GM12878 (cell line): ENCODE measurements around the gene PRKCZ. TPM values are rescaled to one million over a fixed set of nuclear protein-coding genes. Genes with fewer than 3 reads are reported as not detected.

ENCODE experiments used
- ATAC-seq: fragments of 200-7000 bp; cut with Tn5 transposase; 3 replicates; pipeline ENCODE4 v1.9.1; 2020; ENCODE audit warnings: mild to moderate bottlenecking, moderate library complexity
- BruUV-seq: library from RNA; stranded (reverse); fragments of 400-500 nt; replicated peaks from 2 replicates; lab custom pipeline; 2021; lab: Mats Ljungman, UMichigan
- CTCF ChIA-PET: fragments of 300-600 bp; sonication (Branson Sonifier 250); formaldehyde crosslinking; extraction: SDS; loops from one replicate; lab custom pipeline; 2021; ENCODE audit warnings: inconsistent platforms; lab: Yijun Ruan, JAX
- POLR2A ChIA-PET: fragments of 350-600 bp; formaldehyde crosslinking; extraction: SDS; loops from one replicate; lab custom pipeline; 2021; ENCODE audit warnings: inconsistent platforms; lab: Charles Lee
- RAD21 ChIA-PET: fragments of 300-600 bp; sonication (Branson Sonifier 250); formaldehyde crosslinking; loops from one replicate; lab custom pipeline; 2023; ENCODE audit warnings: antibody characterized with exemption; ENCODE audit not compliant: unreplicated experiment; lab: Charles Lee
- SMC1A ChIA-PET: fragments of 300-600 bp; sonication (Branson Sonifier 250); formaldehyde crosslinking; loops from one replicate; lab custom pipeline; 2023; ENCODE audit not compliant: unreplicated experiment, uncharacterized antibody; lab: Charles Lee
- DNase-seq: peaks from one replicate; pipeline ENCODE4 v3.0.0-alpha.2; 2011; ENCODE audit warnings: low read depth, low spot score
- FAIRE-seq: peaks from 3 replicates; lab custom pipeline; 2011; peaks lifted over from hg19 to GRCh38; lab: Jason Lieb, UNC
- H2AFZ ChIP-seq: 2 replicates; pipeline ENCODE4 v1.6.0; 2011; ENCODE audit warnings: low read depth, low read length, control low read depth; ENCODE audit not compliant: control insufficient read depth
- H3K27ac ChIP-seq: 2 replicates; pipeline ENCODE4 v1.5.1; 2011; ENCODE audit warnings: control low read depth; ENCODE audit not compliant: control insufficient read depth, insufficient read depth
- H3K27me3 ChIP-seq, 2 experiments: replicated peaks in 1 of 2; 2 replicates each; pipeline versions ENCODE4 v1.6.0 to v1.6.1; 2011; ENCODE audit warnings: low read length in 1 of 2; ENCODE audit not compliant: control insufficient read depth in 2 of 2, insufficient read depth in 2 of 2
- H3K36me3 ChIP-seq, 2 experiments: 2 replicates each; pipeline ENCODE4 v1.5.1; 2011; ENCODE audit warnings: low read length in 1 of 2; ENCODE audit not compliant: control insufficient read depth in 2 of 2, insufficient read depth in 2 of 2
- H3K4me1 ChIP-seq: 2 replicates; pipeline ENCODE4 v1.6.1; 2011; ENCODE audit warnings: mild to moderate bottlenecking, low read length, moderate library complexity, mixed read lengths; ENCODE audit not compliant: control insufficient read depth, insufficient read depth
- H3K4me2 ChIP-seq: 2 replicates; pipeline ENCODE4 v1.6.0; 2011; ENCODE audit warnings: control low read depth; ENCODE audit not compliant: control insufficient read depth, insufficient read depth
- H3K4me3 ChIP-seq: fragments of 200-600 bp; sonication (generic); 2 replicates; pipeline ENCODE4 v1.5.1; 2016
- H3K79me2 ChIP-seq: 2 replicates; pipeline ENCODE4 v1.6.0; 2011; ENCODE audit warnings: low read length; ENCODE audit not compliant: control insufficient read depth, insufficient read depth
- H3K9ac ChIP-seq: 2 replicates; pipeline ENCODE4 v1.8.0; 2011; ENCODE audit warnings: low read length, control low read depth, mixed read lengths; ENCODE audit not compliant: control insufficient read depth, insufficient read depth
- H3K9me3 ChIP-seq: replicated peaks from 3 replicates; pipeline ENCODE4 v1.5.1; 2011; ENCODE audit warnings: mild to moderate bottlenecking, low read length; ENCODE audit not compliant: control insufficient read depth, insufficient read depth
- H4K20me1 ChIP-seq: 2 replicates; pipeline ENCODE4 v1.6.0; 2011; ENCODE audit not compliant: control insufficient read depth, insufficient read depth
- ASH2L ChIP-seq: fragments of 300-600, 200-600 bp; sonication (generic); IDR thresholded peaks from 2 replicates; pipeline ENCODE4 v1.6.1; 2017; ENCODE audit warnings: low read depth, mild to moderate bottlenecking, borderline replicate concordance
- CBX5 ChIP-seq: sonication (generic); IDR thresholded peaks from 2 replicates; pipeline ENCODE4 v1.6.1; 2016; ENCODE audit warnings: low read depth, moderate library complexity, mild to moderate bottlenecking, inconsistent platforms
- CHD1 ChIP-seq: IDR thresholded peaks from 2 replicates; pipeline ENCODE4 v1.6.1; 2012; ENCODE audit warnings: low read depth, low read length, improper control_type of control experiment
- E4F1 ChIP-seq: fragments of 450-650 bp; IDR thresholded peaks from 2 replicates; pipeline ENCODE4 v1.6.1; 2018; ENCODE audit warnings: borderline replicate concordance, mild to moderate bottlenecking; ENCODE audit not compliant: partially characterized antibody
- ETV6 ChIP-seq, 2 experiments: fragments of 450-650 bp in 1 of 2; IDR thresholded peaks in 1 of 2; conservative IDR thresholded peaks in 1 of 2; 2 replicates each; pipeline ENCODE4 v1.6.1; 2014; ENCODE audit warnings: antibody characterized with exemption in 1 of 2, borderline replicate concordance in 1 of 2, low read depth in 1 of 2, mild to moderate bottlenecking in 1 of 2, moderate library complexity in 1 of 2
- IRF3 ChIP-seq: fragments of 450-650 bp; IDR thresholded peaks from 2 replicates; pipeline ENCODE4 v1.6.1; 2014; ENCODE audit warnings: mild to moderate bottlenecking
- JUNB ChIP-seq: IDR thresholded peaks from 2 replicates; pipeline ENCODE4 v1.6.1; 2016; ENCODE audit warnings: antibody characterized with exemption, mild to moderate bottlenecking
- JUND ChIP-seq: IDR thresholded peaks from 2 replicates; pipeline ENCODE4 v1.6.1; 2012; ENCODE audit warnings: low read depth, mild to moderate bottlenecking, low read length, improper control_type of control experiment, moderate library complexity
- MXI1 ChIP-seq: fragments of 150-350 bp; IDR thresholded peaks from 2 replicates; pipeline ENCODE4 v1.6.1; 2011; ENCODE audit warnings: low read depth, mild to moderate bottlenecking, inconsistent platforms, low read length, improper control_type of control experiment
- RFX5 ChIP-seq: IDR thresholded peaks from 2 replicates; pipeline ENCODE4 v1.6.1; 2011; ENCODE audit warnings: low read depth, low read length, improper control_type of control experiment
- ZNF207 ChIP-seq: fragments of 450-650 bp; IDR thresholded peaks from 2 replicates; pipeline ENCODE4 v1.6.1; 2014; ENCODE audit warnings: antibody characterized with exemption, mild to moderate bottlenecking, borderline replicate concordance
- ZNF217 ChIP-seq: fragments of 450-650 bp; IDR thresholded peaks from 2 replicates; pipeline ENCODE4 v1.6.1; 2017; ENCODE audit warnings: antibody characterized with exemption, mild to moderate bottlenecking
- WGBS: methylation state at CpG from one replicate; pipeline ENCODE4 v1.1.6; 2016; ENCODE audit warnings: low lambda C conversion rate; ENCODE audit not compliant: insufficient replicate concordance, insufficient coverage; ENCODE audit errors: missing lambda C conversion rate; 5-methylcytosine and 5-hydroxymethylcytosine counted together
- in situ Hi-C: fragments of 300-500 bp; cut with MboI; formaldehyde crosslinking; loops from 9 replicates; pipeline ENCODE4 v1.14.3; 2018; ENCODE audit warnings: mixed read lengths
- intact Hi-C: fragments of 100-400 bp; cut with micrococcal nuclease; formaldehyde crosslinking; loops from one replicate; pipeline ENCODE4 v1.14.2; 2022; ENCODE audit not compliant: unreplicated experiment
- polyA plus RNA-seq, 11 experiments: library from polyadenylated mRNA; depleted of rRNA in 4 of 11; unstranded in 6 of 11; stranded (reverse) in 5 of 11; fragments of >200 nt; fragmentation: Nextera tagmentation in 4 of 11; fragmentation: Illumina TruSeq in 1 of 11; extraction: Ambion mirVana in 4 of 11; extraction: Trizol in 1 of 11; gene quantifications; 1 replicate in 1 of 11; 2 replicates in 10 of 11; pipeline versions ENCODE4 v1.2.1 to v1.2.3, GENCODE V29; 2011 to 2016; ENCODE audit warnings: inconsistent platforms in 2 of 11, missing spikeins in 2 of 11, low read depth in 1 of 11
- total RNA-seq, 4 experiments: library from RNA; depleted of rRNA in 3 of 4; stranded (reverse); fragments of >200 nt in 3 of 4; fragmentation: Illumina TruSeq in 1 of 4; extraction: Trizol in 1 of 4; gene quantifications; 2 replicates each; pipeline versions ENCODE4 v1.2.1 to v1.2.3, GENCODE V29; 2013 to 2021

The PRKCZ gene
- total and polyA plus RNA-seq, 10 of the 15 experiments (the other 5 are each of a cell fraction or from before 2014, with no cell fraction given) = 0.05 to 1.9 (median 0.64) TPM; not detected in 1

GRCh38 chr1:2070800-2071530 lies 20.8 kb downstream of the PRKCZ start (continued):
- no peak for TF ChIP-seq ZNF217
- TF ChIP-seq ASH2L = no peak
- no peak for TF ChIP-seq ETV6 (conservative IDR thresholded peaks at IDR 0.05 in 1 of 2, IDR thresholded peaks at IDR 0.05 in 1 of 2; ENCODE audit: borderline replicate concordance in 1 of 2, low read depth in 1 of 2)
- TF ChIP-seq E4F1 = no peak
- TF ChIP-seq RFX5 = no peak

DNA sequence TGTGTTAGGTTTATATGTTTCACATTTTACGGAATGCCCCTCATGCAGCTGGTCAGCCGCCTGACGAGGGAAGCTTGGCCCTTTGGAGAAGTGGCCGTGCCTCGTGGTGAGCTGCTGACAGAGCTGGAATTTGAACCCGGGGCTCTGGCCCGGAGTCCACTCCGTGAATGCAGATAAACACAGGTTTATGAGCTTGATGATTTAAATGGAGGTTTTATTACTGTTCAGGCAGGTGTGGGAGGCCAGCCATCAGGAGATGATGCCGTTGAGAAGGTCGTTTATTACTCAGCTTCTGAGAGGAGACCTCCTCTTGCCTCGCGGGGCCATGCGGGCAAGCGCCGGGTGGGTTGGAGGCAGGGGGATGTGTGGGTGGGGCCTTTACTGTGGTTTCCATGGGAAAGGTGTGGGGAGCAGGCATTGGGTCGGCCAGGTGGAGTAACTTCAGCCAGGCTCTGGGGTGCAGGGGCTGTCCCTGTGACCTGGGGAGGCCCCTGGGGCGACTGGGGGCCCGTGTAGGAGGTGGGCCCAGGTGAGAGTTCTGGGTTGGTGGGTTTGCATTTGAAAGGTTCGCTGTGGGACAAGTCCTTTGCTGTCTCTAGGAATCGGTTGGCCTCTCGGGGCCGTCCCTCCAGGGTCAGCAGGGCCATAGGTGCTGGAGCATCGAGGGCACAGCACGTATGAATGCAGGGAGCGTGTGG lies 22.0 kb downstream of the PRKCZ start:
- in situ Hi-C loops = no loop called here
- Histone ChIP-seq H3K9ac (no peak overlapping the region), H2AFZ (no peak overlapping the region), H3K4me1 (no peaks in the 10 kb centered on the region), H3K27ac (no peak overlapping the region), H3K79me2 (no peaks in the 10 kb centered on the region), H4K20me1 (no peaks in the 10 kb centered on the region), H3K4me2 (no peak overlapping the region), H3K9me3 (no peaks in the 10 kb centered on the region; the same call in 2 of the 3 replicates), H3K27me3 (no peaks in the 10 kb centered on the region), H3K4me3 (no peak overlapping the region), H3K36me3 (no peaks in the 10 kb centered on the region; a peak in 1 of 4 replicates)
- ChIA-PET RAD21 (no interaction called here), SMC1A (no interaction called here), POLR2A (no interaction called here), CTCF (no interaction called here)
- BruUV-seq = no TSS peak
- 55% methylated on average over 25 of the region's 25 CpGs for WGBS
- no peak for FAIRE-seq
- DNase-seq = no peak
- intact Hi-C loops = no loop called here
- no peak for TF ChIP-seq JUND
- TF ChIP-seq JUNB = no peak
- no peak for TF ChIP-seq IRF3
- TF ChIP-seq ZNF207 = no peak
- no peak for TF ChIP-seq CHD1
- no peak for TF ChIP-seq MXI1
- TF ChIP-seq CBX5 = no peak
- no peak for ATAC-seq
